ENCODE measurements around the gene ADIPOR2. TPM values are rescaled to one million over a fixed set of nuclear protein-coding genes. Genes with fewer than 3 reads are reported as not detected.

Gene ADIPOR2
- total RNA-seq, 1 experiment from 2014 or later = 41.6 TPM

GRCh38 chr12:1796515-1797010 lies 105.7 kb downstream of the ADIPOR2 start:
- Histone ChIP-seq H3K9me3 (no peaks in the 10 kb centered on the region), H3K27me3 (no peaks in the 10 kb centered on the region), H3K36me3 (peaks cover 2% of the 10 kb centered on the region; the same call in 1 of the 2 replicates), H3K4me3 (no peak overlapping the region)
- DNase-seq = no peak

GRCh38 chr12:1797011-1797901 lies 106.4 kb downstream of the ADIPOR2 start:
- DNase-seq = no peak

GRCh38 chr12:1797991-1798640 lies 107.2 kb downstream of the ADIPOR2 start:
- Histone ChIP-seq H3K9me3 (no peaks in the 10 kb centered on the region), H3K36me3 (peaks cover 2% of the 10 kb centered on the region; the same call in 1 of the 2 replicates), H3K4me3 (no peak overlapping the region), H3K27me3 (no peaks in the 10 kb centered on the region)
- no peak for DNase-seq

More at GRCh38 chr12:1797011-1797901, 106.4 kb downstream of the ADIPOR2 start:
- H3K4me3 ChIP-seq = no peak overlapping the region
- no peaks in the 10 kb centered on the region for H3K27me3 ChIP-seq
- H3K36me3 ChIP-seq = peaks cover 2% of the 10 kb centered on the region; the same call in 1 of the 2 replicates
- H3K9me3 ChIP-seq = no peaks in the 10 kb centered on the region

- H3K9me3 ChIP-seq = no peaks in the 10 kb centered on the region
- H3K4me3 ChIP-seq = no peak overlapping the region
- DNase-seq = no peak
- no peaks in the 10 kb centered on the region for H3K27me3 ChIP-seq
- H3K36me3 ChIP-seq = peaks cover 2% of the 10 kb centered on the region; the same call in 1 of the 2 replicates
These were observed 107.8 kb downstream of the ADIPOR2 start for GRCh38 chr12:1798641-1799020.

GRCh38 chr12:1799051-1799881 lies 108.4 kb downstream of the ADIPOR2 start:
- DNase-seq = no peak
- Histone ChIP-seq H3K9me3 (no peaks in the 10 kb centered on the region), H3K36me3 (peaks cover 2% of the 10 kb centered on the region; the same call in 1 of the 2 replicates), H3K27me3 (no peaks in the 10 kb centered on the region), H3K4me3 (no peak overlapping the region)

GRCh38 chr12:1799882-1800400 lies 109.1 kb downstream of the ADIPOR2 start:
- Histone ChIP-seq H3K4me3 (no peak overlapping the region), H3K27me3 (no peaks in the 10 kb centered on the region), H3K9me3 (no peaks in the 10 kb centered on the region), H3K36me3 (no peaks in the 10 kb centered on the region)
- DNase-seq = no peak

- Histone ChIP-seq H3K9me3 (no peaks in the 10 kb centered on the region), H3K36me3 (no peaks in the 10 kb centered on the region), H3K4me3 (no peak overlapping the region), H3K27me3 (no peaks in the 10 kb centered on the region)
- peak; percentile 64 for DNase-seq
These were observed 109.8 kb downstream of the ADIPOR2 start for GRCh38 chr12:1800401-1801302.

GRCh38 chr12:1801303-1801975 lies 110.6 kb downstream of the ADIPOR2 start:
- no peaks in the 10 kb centered on the region for H3K27me3 ChIP-seq
- no peak overlapping the region for H3K4me3 ChIP-seq
- H3K36me3 ChIP-seq = no peaks in the 10 kb centered on the region
- peak; percentile 86 for DNase-seq
- H3K9me3 ChIP-seq = no peaks in the 10 kb centered on the region

- DNase-seq = no peak
These were observed 112.9 kb downstream of the ADIPOR2 start for GRCh38 chr12:1803736-1804135.

GRCh38 chr12:1804545-1805332 lies 113.9 kb downstream of the ADIPOR2 start:
- Histone ChIP-seq H3K27me3 (no peaks in the 10 kb centered on the region), H3K36me3 (no peaks in the 10 kb centered on the region), H3K9me3 (no peaks in the 10 kb centered on the region), H3K4me3 (no peak overlapping the region)
- peak; percentile 89 for DNase-seq

More at GRCh38 chr12:1803736-1804135, 112.9 kb downstream of the ADIPOR2 start:
- Histone ChIP-seq H3K4me3 (no peak overlapping the region), H3K36me3 (no peaks in the 10 kb centered on the region), H3K9me3 (no peaks in the 10 kb centered on the region), H3K27me3 (no peaks in the 10 kb centered on the region)

- H3K36me3 ChIP-seq = no peaks in the 10 kb centered on the region
- H3K27me3 ChIP-seq = no peaks in the 10 kb centered on the region
- no peak overlapping the region for H3K4me3 ChIP-seq
- no peak for DNase-seq
- no peaks in the 10 kb centered on the region for H3K9me3 ChIP-seq
These were observed 114.7 kb downstream of the ADIPOR2 start for GRCh38 chr12:1805441-1806081.

GRCh38 chr12:1806301-1807086 lies 115.6 kb downstream of the ADIPOR2 start:
- Histone ChIP-seq H3K9me3 (no peaks in the 10 kb centered on the region), H3K4me3 (no peak overlapping the region), H3K36me3 (no peaks in the 10 kb centered on the region), H3K27me3 (no peaks in the 10 kb centered on the region)
- peak; percentile 84 for DNase-seq

- H3K36me3 ChIP-seq = no peaks in the 10 kb centered on the region
- no peaks in the 10 kb centered on the region for H3K9me3 ChIP-seq
- H3K4me3 ChIP-seq = no peak overlapping the region
- DNase-seq = no peak
- H3K27me3 ChIP-seq = no peaks in the 10 kb centered on the region
These were observed 116.4 kb downstream of the ADIPOR2 start for GRCh38 chr12:1807087-1807860.

All from MG63 (cell line).